Mesendoderm (in vitro differentiated cells): ENCODE measurements around the gene STK4.

ENCODE experiments used
- DNase-seq: peaks from one replicate; pipeline ENCODE4 v3.0.0; 2013
- H2AK5ac ChIP-seq: 2 replicates; pipeline ENCODE4 v1.6.1; 2013; ENCODE audit warnings: low read length, inconsistent platforms
- H2BK120ac ChIP-seq: 2 replicates; pipeline ENCODE4 v1.6.1; 2013; ENCODE audit warnings: low read depth, mild to moderate bottlenecking, low read length, moderate library complexity, mixed read lengths
- H2BK15ac ChIP-seq: replicated peaks from 2 replicates; pipeline ENCODE4 v1.6.1; 2013; ENCODE audit warnings: low read depth, mild to moderate bottlenecking, moderate library complexity
- H2BK5ac ChIP-seq: 2 replicates; pipeline ENCODE4 v1.6.1; 2013; ENCODE audit warnings: low read length, inconsistent platforms
- H3K18ac ChIP-seq: 2 replicates; pipeline ENCODE4 v1.6.1; 2013; ENCODE audit warnings: mild to moderate bottlenecking, low read length, mixed read lengths
- H3K23ac ChIP-seq: one replicate; pipeline ENCODE4 v1.6.1; 2013; ENCODE audit warnings: low read length
- H3K27ac ChIP-seq: 2 replicates; pipeline ENCODE4 v1.5.1; 2013; ENCODE audit warnings: low read depth, mild to moderate bottlenecking, inconsistent platforms, low read length, moderate library complexity
- H3K27me3 ChIP-seq: 2 replicates; pipeline ENCODE4 v1.6.1; 2013; ENCODE audit warnings: low read length, control low read depth, mild to moderate bottlenecking, inconsistent platforms; ENCODE audit not compliant: insufficient read depth, poor library complexity
- H3K36me3 ChIP-seq: 2 replicates; pipeline ENCODE4 v1.6.1; 2013; ENCODE audit warnings: low read length, inconsistent platforms; ENCODE audit not compliant: control insufficient read depth, insufficient read depth
- H3K4ac ChIP-seq: one replicate; pipeline ENCODE4 v1.6.1; 2013; ENCODE audit warnings: low read depth, mild to moderate bottlenecking, low read length, moderate library complexity
- H3K4me1 ChIP-seq: 2 replicates; pipeline ENCODE4 v1.6.1; 2013; ENCODE audit warnings: low read depth, low read length, inconsistent platforms; ENCODE audit not compliant: control insufficient read depth
- H3K4me2 ChIP-seq: 2 replicates; pipeline ENCODE4 v1.6.1; 2013; ENCODE audit warnings: low read length
- H3K4me3 ChIP-seq: 2 replicates; pipeline ENCODE4 v1.5.1; 2013; ENCODE audit warnings: mild to moderate bottlenecking, low read length
- H3K56ac ChIP-seq: one replicate; pipeline ENCODE4 v1.6.1; 2013; ENCODE audit warnings: low read length
- H3K79me1 ChIP-seq: 2 replicates; pipeline ENCODE4 v1.6.1; 2013; ENCODE audit warnings: low read length, inconsistent platforms
- H3K79me2 ChIP-seq: 2 replicates; pipeline ENCODE4 v1.6.1; 2013; ENCODE audit warnings: mild to moderate bottlenecking, low read length; ENCODE audit not compliant: control insufficient read depth, insufficient read depth
- H3K9ac ChIP-seq: 2 replicates; pipeline ENCODE4 v1.6.1; 2013; ENCODE audit warnings: low read length, inconsistent platforms
- H4K5ac ChIP-seq: one replicate; pipeline ENCODE4 v1.6.1; 2013; ENCODE audit warnings: low read length
- H4K8ac ChIP-seq: one replicate; pipeline ENCODE4 v1.6.1; 2013; ENCODE audit warnings: low read depth, mild to moderate bottlenecking, control low read depth, low read length, moderate library complexity
- WGBS: extraction: QIAGEN DNeasy Blood & Tissue Kit; methylation state at CpG from one replicate; pipeline ENCODE4 v1.1.7; 2013; ENCODE audit warnings: low lambda C conversion rate, missing lambda C conversion rate; ENCODE audit not compliant: insufficient coverage; ENCODE audit errors: extremely low coverage; 5-methylcytosine and 5-hydroxymethylcytosine counted together

Gene STK4

GRCh38 chr20:45055056-45055455 is 88.7 kb downstream of the STK4 start:
- Histone ChIP-seq H3K36me3 (no peaks in the 10 kb centered on the region), H2AK5ac (no peak overlapping the region), H3K4me1 (no peaks in the 10 kb centered on the region), H3K79me1 (peaks cover 2% of the 10 kb centered on the region), H4K5ac (no peak overlapping the region), H3K4me3 (no peak overlapping the region), H3K9ac (no peak overlapping the region), H3K27ac (no peak overlapping the region), H3K4ac (no peak overlapping the region), H2BK5ac (no peak overlapping the region), H3K23ac (no peak overlapping the region), H2BK15ac (no peak overlapping the region), H3K56ac (no peak overlapping the region), H3K18ac (no peak overlapping the region), H3K27me3 (no peaks in the 10 kb centered on the region), H3K4me2 (no peak overlapping the region), H3K79me2 (no peaks in the 10 kb centered on the region), H4K8ac (no peak overlapping the region), H2BK120ac (no peak overlapping the region)
- no peak for DNase-seq
- WGBS, result no CpG with 5 or more reads among the region's 4 CpGs

GRCh38 chr20:45056473-45057173 is 90.3 kb downstream of the STK4 start:
- H4K8ac ChIP-seq, result no peak overlapping the region

GRCh38 chr20:45058168-45058850 is 92.0 kb downstream of the STK4 start:
- Histone ChIP-seq H3K27ac (no peak overlapping the region), H3K23ac (no peak overlapping the region)
- WGBS, result no CpG with 5 or more reads among the region's 4 CpGs

More at GRCh38 chr20:45056473-45057173, 90.3 kb downstream of the STK4 start:
- Histone ChIP-seq H3K23ac (no peak overlapping the region), H3K9ac (no peak overlapping the region), H2BK15ac (no peak overlapping the region), H3K79me2 (no peaks in the 10 kb centered on the region), H3K79me1 (peaks cover 1% of the 10 kb centered on the region), H3K36me3 (no peaks in the 10 kb centered on the region), H3K4me3 (no peak overlapping the region), H3K56ac (no peak overlapping the region), H2AK5ac (no peak overlapping the region), H3K4ac (no peak overlapping the region), H3K27me3 (no peaks in the 10 kb centered on the region), H2BK120ac (no peak overlapping the region), H4K5ac (no peak overlapping the region), H3K4me1 (no peaks in the 10 kb centered on the region), H2BK5ac (no peak overlapping the region), H3K4me2 (no peak overlapping the region), H3K27ac (no peak overlapping the region), H3K18ac (no peak overlapping the region)
- no peak for DNase-seq
- WGBS, result no CpG with 5 or more reads among the region's 8 CpGs

GRCh38 chr20:45059022-45059728 is 92.9 kb downstream of the STK4 start:
- H2BK120ac ChIP-seq, result no peak overlapping the region
- H2BK5ac ChIP-seq, result no peak overlapping the region
- H3K79me2 ChIP-seq, result no peaks in the 10 kb centered on the region
- H3K18ac ChIP-seq, result no peak overlapping the region
- no peaks in the 10 kb centered on the region for H3K27me3 ChIP-seq
- H3K23ac ChIP-seq, result no peak overlapping the region
- no peaks in the 10 kb centered on the region for H3K36me3 ChIP-seq
- H3K4ac ChIP-seq, result no peak overlapping the region
- H3K79me1 ChIP-seq, result no peaks in the 10 kb centered on the region
- no peak overlapping the region for H3K4me3 ChIP-seq
- H3K9ac ChIP-seq, result no peak overlapping the region
- WGBS, result no CpG with 5 or more reads among the region's 6 CpGs
- H3K4me2 ChIP-seq, result no peak overlapping the region
- H3K56ac ChIP-seq, result no peak overlapping the region
- H3K27ac ChIP-seq, result no peak overlapping the region
- DNase-seq, result no peak
- no peak overlapping the region for H4K5ac ChIP-seq
- H3K4me1 ChIP-seq, result no peaks in the 10 kb centered on the region
- H2BK15ac ChIP-seq, result no peak overlapping the region
- H2AK5ac ChIP-seq, result no peak overlapping the region
- H4K8ac ChIP-seq, result no peak overlapping the region

More at GRCh38 chr20:45058168-45058850, 92.0 kb downstream of the STK4 start:
- H3K9ac ChIP-seq, result no peak overlapping the region
- no peaks in the 10 kb centered on the region for H3K27me3 ChIP-seq
- H3K36me3 ChIP-seq, result no peaks in the 10 kb centered on the region
- no peak overlapping the region for H2AK5ac ChIP-seq
- H2BK120ac ChIP-seq, result no peak overlapping the region
- no peaks in the 10 kb centered on the region for H3K4me1 ChIP-seq
- no peaks in the 10 kb centered on the region for H3K79me1 ChIP-seq
- no peak overlapping the region for H2BK5ac ChIP-seq
- no peak overlapping the region for H3K4ac ChIP-seq
- H3K18ac ChIP-seq, result no peak overlapping the region
- H4K8ac ChIP-seq, result no peak overlapping the region
- H3K56ac ChIP-seq, result no peak overlapping the region
- no peak for DNase-seq
- H4K5ac ChIP-seq, result no peak overlapping the region
- no peak overlapping the region for H3K4me3 ChIP-seq
- no peaks in the 10 kb centered on the region for H3K79me2 ChIP-seq
- no peak overlapping the region for H2BK15ac ChIP-seq
- H3K4me2 ChIP-seq, result no peak overlapping the region

- Histone ChIP-seq H3K4me1 (no peaks in the 10 kb centered on the region), H3K18ac (no peak overlapping the region), H3K23ac (no peak overlapping the region), H3K56ac (no peak overlapping the region), H3K4me2 (no peak overlapping the region), H3K36me3 (no peaks in the 10 kb centered on the region), H3K4me3 (no peak overlapping the region), H3K27me3 (no peaks in the 10 kb centered on the region), H2AK5ac (no peak overlapping the region), H2BK120ac (no peak overlapping the region), H2BK5ac (no peak overlapping the region), H3K9ac (no peak overlapping the region), H3K4ac (no peak overlapping the region), H3K79me2 (no peaks in the 10 kb centered on the region), H2BK15ac (no peak overlapping the region), H4K5ac (no peak overlapping the region), H3K79me1 (no peaks in the 10 kb centered on the region), H4K8ac (no peak overlapping the region), H3K27ac (no peak overlapping the region)
- no peak for DNase-seq
- WGBS, result no CpG with 5 or more reads among the region's 4 CpGs
Measured at GRCh38 chr20:45060294-45060693, 94.0 kb downstream of the STK4 start.
